HG02798 (cell line): ENCODE data around the gene PPIH.
A peak's percentile ranks its signal among the peaks of the same experiment; 100 is the strongest.
"Not testable (repeated sequence)": the region's sequence is repeated elsewhere in the genome, so short reads cannot be mapped to it uniquely, and the experiment has no call there.

ENCODE experiments used
- ATAC-seq: cut with Tn5 transposase; IDR thresholded peaks from one replicate; pipeline ENCODE4 v1.9.1; 2021; ENCODE audit warnings: mild to moderate bottlenecking; ENCODE audit not compliant: unreplicated experiment, poor library complexity

PPIH gene

DNA sequence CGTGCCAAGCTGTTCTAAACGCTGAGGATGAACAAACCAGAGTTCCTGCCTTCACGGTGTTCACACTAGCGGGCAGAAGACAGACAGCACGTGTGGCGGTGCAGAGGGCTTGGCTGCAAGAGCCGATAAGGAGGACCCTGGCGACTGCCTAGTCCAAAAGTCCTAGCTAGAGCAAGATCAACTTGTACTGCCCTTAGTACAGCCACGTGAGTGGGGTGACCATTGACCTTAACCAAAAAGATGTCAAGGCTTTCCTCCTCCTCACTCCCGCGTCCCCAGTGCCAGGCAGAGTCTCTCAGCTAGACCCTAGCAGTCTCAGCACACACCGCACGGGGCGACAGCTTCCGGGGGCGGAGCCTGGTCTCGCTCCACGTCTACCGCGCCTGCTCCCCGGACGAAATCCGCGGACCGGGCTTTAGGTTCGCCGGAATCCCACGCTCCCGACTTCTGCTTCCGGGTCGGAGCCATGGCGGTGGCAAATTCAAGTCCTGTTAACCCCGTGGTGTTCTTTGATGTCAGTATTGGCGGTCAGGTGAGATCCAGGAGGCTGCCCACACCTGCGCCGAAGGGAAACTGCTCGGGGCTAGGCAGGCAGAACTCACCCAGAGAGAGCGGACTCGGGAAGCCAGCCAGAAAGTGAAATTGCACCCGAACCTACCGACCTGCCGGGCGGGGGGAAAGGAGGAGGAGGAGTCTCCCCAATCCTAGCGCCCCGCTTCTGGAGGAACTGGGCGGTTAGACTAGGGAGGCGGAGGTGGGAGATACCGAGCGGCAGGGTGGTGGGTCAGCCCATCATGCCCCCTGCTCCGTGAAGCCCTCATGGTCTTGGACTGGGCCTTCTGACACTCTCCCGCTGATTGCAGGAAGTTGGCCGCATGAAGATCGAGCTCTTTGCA, at the start of gene PPIH:
PPIH (plus strand) TSS at position 443 of the 896 bp plus-strand sequence; CDS start at position 467, 24 bp downstream.
- ATAC-seq, result peak; percentile 97

DNA sequence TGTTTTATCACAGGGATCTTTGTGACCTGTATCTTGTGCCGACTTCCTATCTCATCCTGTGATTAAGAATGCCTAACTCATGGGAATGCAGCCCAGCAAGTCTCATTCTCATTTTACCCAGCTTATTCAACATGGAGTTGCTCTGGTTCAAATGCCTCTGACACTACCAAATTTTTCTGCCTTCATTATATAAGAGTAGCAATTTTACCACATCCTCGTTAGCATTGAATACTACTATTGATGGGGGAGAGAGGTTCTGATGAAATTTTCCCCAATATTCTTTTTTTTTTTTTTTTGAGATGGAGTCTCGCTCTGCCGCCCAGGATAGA, 44.5 kb upstream of the PPIH start:
- ATAC-seq, result no peak

DNA sequence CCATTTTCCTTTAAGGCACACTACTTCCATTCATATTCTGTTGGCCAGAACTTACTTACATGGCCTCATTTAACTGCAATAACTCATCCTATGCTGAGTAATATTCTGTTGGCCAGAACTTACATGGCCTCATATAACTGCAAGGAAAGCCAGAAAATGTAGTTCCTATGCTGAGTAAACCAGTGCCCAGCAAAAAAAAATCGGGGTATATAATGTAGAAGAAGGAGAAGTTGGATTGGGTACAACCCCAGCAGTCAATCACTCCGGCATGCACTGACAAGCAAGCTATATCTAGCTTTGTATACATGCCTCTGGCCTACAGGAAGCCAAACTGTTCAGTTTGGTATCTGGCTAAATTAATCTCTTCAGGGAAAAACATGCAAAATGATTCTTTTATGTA, 39.4 kb upstream of the PPIH start:
- no peak for ATAC-seq

DNA sequence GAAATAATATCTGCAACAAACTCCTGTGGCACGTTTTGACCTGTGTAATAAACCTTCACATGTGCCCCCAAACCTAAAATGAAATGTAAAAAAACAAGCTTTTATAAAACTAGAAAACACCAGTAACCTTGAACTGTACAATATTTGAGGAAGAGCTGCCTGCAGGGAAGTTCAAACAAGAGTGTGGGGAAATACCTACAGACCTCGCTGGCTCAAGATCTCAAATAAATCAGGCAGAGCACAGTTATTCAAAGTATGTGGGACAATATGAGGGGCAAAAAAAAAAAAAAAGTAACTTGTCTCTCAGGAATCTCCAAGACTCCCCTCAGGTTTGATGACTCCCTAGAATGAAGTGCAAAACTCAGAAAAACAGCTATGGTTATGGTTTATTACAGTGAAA, 37.9 kb upstream of the PPIH start:
- ATAC-seq, result no peak

DNA sequence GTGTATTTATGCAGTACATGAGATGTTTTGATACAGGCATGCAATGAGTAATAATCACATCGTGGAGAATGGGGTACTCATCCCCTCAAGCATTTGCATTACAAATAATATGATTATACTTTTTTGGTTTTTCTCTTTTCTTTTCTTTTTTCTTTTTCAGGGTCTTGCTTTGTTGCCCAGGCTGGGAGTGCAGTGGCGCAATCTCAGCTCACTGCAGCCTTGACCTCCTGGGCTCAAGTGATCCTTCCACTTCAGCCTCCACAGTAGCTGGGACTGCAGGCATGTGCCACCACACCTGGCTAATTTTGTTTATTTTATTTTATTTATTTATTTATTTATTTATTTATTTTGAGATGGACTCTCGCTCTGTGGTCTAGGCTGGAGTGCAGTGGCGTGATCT, 37.0 kb upstream of the PPIH start:
- ATAC-seq, result not testable (repeated sequence)

DNA sequence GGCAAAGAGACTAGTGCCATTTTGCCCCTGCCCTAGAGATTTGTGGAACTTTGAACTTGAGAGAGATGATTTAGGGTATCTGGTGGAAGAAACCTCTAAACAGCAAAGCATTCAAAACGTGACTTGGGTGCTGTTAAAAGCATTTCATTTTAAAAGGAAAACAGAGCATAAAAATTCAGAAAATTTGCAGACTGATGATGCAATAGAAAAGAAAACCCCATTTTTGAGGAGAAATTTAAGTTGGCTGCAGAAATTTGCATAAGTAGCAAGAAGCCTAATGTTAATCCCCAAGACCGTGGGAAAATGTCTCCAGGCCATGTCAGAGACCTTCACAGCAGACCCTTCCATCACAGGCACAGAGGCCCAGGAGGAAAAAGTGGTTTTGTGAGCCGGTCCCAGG, 31.0 kb upstream of the PPIH start:
- not testable (repeated sequence) for ATAC-seq

DNA sequence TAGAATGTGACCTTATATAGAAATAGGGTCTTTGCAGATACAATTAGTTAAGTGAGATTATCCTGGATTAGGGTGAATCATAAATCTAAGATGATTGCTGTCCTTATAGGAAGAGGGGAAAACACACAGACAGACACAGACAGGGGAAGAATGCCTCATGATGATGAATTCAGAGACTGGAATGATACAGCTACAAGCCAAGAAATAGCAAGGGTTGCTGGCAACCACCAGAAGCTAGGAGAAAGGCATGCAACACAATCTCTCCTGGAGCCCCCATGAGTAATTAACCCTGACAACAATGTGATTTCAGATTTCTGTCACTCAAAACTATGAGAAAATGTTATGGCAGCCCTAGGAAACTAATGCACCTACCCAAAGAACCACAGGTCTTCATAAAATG, 19.1 kb upstream of the PPIH start:
- ATAC-seq, result no peak

DNA sequence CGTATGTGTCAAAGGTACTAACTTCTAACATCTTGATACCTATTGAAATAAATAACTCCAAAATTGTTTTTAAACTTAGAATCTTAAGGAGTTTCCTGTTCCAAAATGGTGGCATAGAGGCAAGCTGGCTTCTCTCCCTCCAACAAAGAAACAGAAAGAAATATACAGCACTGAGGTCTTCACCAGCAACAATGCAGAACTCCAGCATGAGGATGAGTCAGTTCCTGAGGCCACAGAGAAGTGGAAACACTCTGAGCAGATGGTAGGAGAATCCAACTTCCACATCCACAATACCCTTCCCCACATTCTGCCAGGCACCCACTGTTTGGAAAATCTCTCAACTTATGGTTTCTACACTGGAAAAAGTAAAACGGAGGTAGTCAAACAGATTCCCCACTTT, 12.2 kb upstream of the PPIH start:
- ATAC-seq, result no peak

DNA sequence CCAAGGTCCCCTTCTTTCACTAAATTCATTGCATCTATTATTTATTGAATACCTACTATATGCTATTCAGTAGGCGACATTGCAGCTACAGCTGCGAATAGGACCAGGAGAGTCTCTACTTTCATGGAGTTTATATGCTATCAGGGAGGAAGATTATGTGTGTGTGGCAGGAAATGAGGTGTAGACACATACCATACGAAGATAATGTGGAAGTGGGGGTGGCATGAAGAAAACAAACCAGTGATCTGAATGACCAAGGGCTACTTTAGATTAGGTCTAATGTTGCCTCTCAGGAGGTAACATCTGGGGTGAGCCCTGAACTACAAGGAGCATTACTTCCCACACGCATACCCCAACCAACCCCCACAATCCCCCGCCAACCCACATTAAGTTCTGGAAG, 1.0 kb upstream of the PPIH start:
- ATAC-seq, result no peak

DNA sequence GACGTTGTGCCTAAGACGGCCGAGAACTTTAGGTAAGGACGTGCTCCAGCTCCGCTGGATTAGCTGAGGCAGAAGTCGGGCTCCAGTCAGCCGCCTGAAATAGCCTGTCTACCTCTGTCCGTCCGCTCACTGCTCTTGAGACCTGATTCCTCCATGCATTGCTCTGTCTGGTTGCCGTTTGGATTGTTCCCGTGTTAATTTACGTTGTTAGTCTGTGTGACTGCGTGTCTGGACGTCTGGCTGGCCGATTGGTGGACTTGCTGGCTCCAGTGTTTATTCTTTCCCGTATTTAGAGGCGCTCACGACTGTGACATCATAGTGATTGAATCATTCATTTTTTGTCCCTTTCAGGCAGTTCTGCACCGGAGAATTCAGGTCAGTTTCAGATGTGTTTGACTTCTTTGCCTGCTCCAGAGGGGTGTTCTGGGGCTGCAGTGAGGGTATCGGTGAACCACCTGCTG, 684 bp downstream of the PPIH start:
- ATAC-seq, result peak; percentile 2

DNA sequence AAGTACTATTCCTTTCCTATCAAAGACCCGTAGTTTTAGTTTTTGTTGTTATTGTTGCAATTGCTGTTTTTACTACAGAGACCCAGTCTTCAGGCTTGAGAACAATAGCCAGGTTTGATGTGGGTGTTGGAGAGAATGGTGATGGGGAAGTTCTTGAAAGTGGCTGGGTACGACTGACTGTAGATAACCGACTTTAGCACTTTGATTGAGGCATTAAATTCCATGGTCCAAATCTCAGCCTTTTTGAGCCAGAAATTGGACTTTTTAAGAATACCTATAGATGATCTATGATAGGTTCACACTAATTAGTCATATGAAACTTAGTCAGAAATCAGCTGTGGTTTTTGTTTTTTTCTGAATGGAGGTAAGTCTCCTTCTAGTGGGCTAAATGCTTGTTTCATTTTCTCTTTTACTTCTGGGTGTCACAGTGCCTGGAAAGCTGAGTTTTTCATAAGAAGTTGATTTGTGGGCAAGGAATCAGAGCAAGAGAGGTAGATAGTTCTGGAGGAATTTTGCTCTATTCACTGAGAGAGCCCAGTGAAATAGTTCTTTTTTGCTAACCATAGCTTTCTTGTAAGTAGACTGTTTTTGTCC, 2.8 kb downstream of the PPIH start:
- no peak for ATAC-seq

DNA sequence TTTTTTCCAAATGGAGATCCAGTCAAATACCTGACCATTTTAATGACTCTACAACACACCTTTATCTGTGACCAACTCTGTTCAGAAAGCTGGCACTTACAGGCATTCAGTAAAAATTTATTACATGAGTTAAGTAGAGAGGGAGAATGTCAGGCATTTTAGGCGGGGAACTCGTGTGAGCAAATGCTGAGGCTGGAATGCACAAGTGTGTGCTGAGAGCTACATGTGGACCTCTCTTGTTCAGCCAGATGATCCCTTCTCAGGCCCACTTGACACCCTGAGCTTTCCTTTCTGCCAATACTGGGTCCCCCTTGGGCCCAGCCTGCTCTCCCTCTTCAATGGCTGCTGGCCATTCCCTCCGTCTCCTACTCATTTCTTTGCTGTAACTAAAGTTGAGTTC, 11.7 kb downstream of the PPIH start:
- ATAC-seq, result no peak

DNA sequence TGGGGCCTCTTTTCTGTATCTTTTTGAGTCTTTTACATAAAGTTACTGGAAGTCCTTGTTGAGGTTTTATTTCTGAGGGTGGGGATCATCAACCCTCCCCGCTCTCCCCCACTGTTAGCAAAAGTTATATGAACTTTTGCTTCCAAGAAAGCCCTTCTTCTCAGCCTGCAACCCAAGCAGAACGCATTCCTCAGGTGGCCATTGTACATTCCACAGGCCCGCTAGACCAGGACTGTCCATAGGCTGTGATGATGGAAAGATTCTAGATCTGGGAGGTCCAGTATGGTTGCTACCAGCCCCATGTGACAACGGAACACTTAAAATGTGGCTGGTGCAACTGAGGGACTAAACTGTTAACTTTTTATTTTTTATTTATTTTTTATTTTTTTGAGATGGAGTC, 12.2 kb downstream of the PPIH start:
- ATAC-seq, result no peak

DNA sequence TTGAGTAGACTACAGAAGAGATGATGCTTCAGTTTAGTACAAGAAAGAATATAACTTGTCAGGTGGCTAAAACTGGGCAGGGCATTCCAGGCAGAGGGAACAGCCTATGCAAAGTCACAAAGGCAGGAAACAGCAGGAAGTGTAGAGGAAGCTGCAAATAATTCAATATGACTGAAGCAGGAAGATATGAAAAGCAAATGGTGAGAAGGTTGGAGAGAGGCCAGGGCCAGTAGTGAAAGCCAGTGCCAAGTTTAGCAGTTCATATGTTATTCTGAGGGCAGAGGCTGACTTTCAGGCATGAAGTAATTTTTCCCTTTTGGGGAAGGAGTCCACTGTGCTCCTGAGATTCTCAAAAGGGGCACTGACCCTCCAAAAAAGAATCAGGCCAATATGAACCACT, 16.0 kb downstream of the PPIH start:
- no peak for ATAC-seq

DNA sequence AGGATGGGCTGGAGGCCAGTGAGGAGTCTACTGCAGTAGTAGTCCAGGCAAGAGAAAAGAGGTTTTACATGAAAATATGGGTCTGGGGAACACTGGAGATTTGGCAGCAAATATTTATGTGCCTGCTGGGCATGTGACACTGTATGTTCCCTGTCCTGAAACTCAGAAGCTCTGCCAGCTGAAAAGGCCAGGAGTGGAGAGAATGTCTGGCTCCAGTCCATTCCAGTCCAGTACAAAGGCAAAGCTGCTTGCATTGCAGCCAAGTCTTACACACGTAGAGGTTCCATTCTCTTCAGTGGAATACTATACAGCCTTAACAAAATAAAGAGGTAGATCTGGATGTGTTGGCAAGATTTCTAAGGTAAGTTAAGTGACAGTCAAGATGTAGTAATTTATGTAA, 16.5 kb downstream of the PPIH start:
- no peak for ATAC-seq

DNA sequence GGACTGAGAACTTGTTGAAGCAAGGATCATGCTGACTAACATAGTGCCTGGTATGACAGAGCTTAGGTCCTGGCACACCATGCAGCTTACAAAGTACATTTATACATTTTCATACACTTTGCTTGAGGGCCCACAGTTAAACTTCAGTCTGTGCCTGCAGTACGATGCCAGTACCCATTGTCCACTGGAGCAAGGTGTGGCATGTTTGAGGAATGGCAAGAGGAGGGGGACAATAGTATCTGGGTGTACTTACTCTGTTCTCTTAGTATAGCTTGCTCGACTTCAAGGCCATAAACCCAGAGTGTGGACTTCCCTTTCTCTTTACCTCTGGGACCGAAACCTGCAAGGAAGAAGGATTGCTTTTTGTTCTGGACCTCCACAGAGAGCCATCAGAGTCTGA, 17.2 kb downstream of the PPIH start:
- no peak for ATAC-seq

DNA sequence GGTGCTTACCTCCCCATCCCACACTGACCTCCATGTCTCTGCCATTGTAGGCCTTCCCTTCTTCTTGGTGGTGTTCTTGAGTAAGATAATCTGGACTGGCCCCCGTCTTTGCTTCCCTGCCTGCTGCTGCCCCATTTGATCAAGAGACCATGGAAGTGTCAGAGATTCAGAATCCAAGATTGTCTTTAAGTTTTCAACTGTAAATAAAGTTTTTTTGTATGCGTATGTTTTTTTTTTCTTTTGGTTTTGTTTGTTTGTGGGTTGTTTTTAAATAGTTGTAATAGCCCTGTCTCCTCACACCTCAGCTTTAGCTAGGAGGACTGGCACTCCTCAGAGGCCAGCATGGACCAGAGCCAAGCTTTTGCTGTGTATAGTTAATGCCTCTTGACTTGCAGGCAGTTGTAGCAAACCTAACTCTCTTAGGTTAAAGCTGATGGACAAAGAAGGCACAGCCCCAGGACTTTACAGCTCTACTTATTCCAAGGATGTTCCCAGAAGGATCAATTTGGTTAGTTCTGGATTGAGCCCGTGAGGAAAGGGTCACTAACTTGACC, 18.4 kb downstream of the PPIH start:
- ATAC-seq, result no peak

DNA sequence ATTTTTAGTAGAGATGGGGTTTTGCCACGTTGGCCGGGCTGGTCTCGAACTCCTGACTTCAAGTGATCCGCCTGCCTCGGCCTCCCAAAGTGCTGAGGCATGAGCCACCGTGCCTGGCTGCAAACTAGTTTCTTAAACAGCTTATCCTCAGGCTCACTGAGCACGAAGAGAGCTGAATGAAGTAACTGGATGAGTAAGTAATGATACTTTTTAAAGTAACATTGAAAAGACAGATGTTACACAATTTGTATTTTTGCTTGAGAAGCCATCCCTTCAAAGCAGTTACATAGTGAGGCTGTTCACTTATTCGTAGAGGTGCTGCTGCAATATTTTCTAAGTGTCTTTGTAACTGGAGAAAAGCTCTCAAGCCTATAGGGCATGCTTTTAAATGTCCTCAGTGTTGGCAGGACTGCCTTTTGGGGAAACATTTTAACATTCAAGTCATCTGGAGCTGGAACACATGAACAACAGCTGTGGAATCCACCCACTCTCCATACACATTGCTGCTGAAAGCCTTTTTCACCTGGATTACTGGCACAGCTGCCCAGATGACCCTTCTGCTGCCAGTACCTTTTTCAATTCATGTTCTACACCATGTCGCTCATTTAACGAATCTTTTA, 21.3 kb downstream of the PPIH start:
- no peak for ATAC-seq

DNA sequence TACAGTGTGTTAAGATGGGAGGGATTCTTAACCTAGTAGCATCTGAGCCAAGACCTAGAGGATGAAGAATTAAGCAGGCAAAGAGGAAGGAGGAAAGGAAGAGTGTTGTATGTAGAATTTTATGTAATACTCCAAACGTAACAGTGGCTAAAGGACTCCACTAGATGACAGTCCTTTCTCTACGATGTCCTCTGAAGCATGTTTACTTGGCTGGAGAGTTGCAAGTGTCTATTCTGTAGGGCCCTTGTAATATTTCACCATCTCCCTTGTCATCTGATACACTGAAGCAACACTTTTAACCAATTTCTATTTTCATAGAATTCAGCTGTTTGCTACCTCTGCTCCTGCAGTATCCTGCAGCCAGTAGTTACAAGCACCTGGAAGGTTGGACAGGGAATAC, 21.8 kb downstream of the PPIH start:
- ATAC-seq, result no peak

DNA sequence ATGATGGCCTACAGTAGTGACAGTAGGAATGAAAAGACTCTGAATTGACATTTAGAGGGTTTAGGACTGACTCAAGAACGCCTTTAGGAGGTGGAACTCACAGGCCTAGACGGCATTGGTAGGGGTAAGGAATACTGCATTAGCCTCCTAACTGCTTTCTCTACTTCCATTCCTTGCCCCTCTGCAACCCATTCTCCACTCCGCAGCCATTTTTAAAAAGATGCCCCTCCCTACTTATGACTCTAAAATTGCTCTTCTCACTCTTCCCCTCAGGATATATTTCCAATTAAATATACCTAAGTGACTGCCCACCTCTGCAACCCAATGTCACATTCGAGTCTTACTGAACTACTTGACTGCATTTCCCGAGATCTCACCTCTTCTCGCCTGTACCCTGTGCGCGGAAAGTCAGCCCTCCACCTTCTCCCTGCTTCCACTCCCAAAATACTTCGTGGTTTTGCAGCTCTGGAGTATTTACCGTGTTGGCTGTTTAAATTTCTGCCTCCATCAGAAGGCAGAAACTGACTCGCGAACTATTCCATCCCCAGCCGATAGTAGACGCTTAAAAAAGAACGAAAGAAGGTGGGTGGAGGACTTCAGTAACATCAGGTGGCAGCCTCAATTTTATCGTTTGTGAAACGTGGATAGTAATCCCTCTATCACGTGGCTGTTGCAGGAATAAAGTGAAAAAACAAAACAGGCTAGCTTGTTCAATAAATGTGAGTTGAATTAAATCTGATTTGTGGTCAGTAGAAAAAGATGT, 22.9 kb downstream of the PPIH start:
- ATAC-seq, result no peak
